HG03432 (cell line): ENCODE results near the gene BDNF.

ENCODE experiments used
- ATAC-seq: cut with Tn5 transposase; IDR thresholded peaks from one replicate; pipeline ENCODE4 v1.9.1; 2021; ENCODE audit warnings: mild to moderate bottlenecking, moderate library complexity; ENCODE audit not compliant: unreplicated experiment

The BDNF gene

GRCh38 chr11:27707676-27708075 is 7.4 kb upstream of the BDNF start:
- no peak for ATAC-seq

GRCh38 chr11:27705873-27706820 is 5.9 kb upstream of the BDNF start:
- ATAC-seq: peak; percentile 75

GRCh38 chr11:27703481-27703880 is 3.2 kb upstream of the BDNF start:
- ATAC-seq: no peak

- no peak for ATAC-seq
Observed at GRCh38 chr11:27702811-27703210, 2.6 kb upstream of the BDNF start.

GRCh38 chr11:27701355-27702105 is 1.3 kb upstream of the BDNF start:
- ATAC-seq: peak; percentile 45

- no peak for ATAC-seq
Observed at GRCh38 chr11:27699926-27700350, 317 bp downstream of the BDNF start.

GRCh38 chr11:27699242-27699925 is 871 bp downstream of the BDNF start:
- ATAC-seq: no peak

GRCh38 chr11:27698872-27699241 is 1.4 kb downstream of the BDNF start:
- peak; percentile 78 for ATAC-seq

GRCh38 chr11:27697679-27698275 is 2.5 kb downstream of the BDNF start:
- ATAC-seq: no peak

- no peak for ATAC-seq
Observed at GRCh38 chr11:27696961-27697360, 3.3 kb downstream of the BDNF start.

- no peak for ATAC-seq
Observed at GRCh38 chr11:27696115-27696514, 4.1 kb downstream of the BDNF start.

GRCh38 chr11:27694992-27695391 is 5.3 kb downstream of the BDNF start:
- ATAC-seq: no peak

- ATAC-seq: no peak
Observed at GRCh38 chr11:27693398-27693797, 6.9 kb downstream of the BDNF start.

- ATAC-seq: no peak
Observed at GRCh38 chr11:27692781-27693180, 7.5 kb downstream of the BDNF start.

GRCh38 chr11:27688076-27688475 is 12.2 kb downstream of the BDNF start:
- ATAC-seq: no peak

GRCh38 chr11:27681664-27682063 is 18.6 kb downstream of the BDNF start:
- no peak for ATAC-seq

GRCh38 chr11:27679136-27680015 is 20.9 kb downstream of the BDNF start:
- ATAC-seq: peak; percentile 82

- ATAC-seq: no peak
Observed at GRCh38 chr11:27678242-27678641, 22.0 kb downstream of the BDNF start.

GRCh38 chr11:27677108-27677507 is 23.1 kb downstream of the BDNF start:
- ATAC-seq: no peak
